K562 (cell line): ENCODE measurements around the gene EFCAB12.
A peak's percentile ranks its signal among the peaks of the same experiment; 100 is the strongest.

Experiments used
- POLR2A ChIP-seq: fragments of 450-650 bp; conservative IDR thresholded peaks from 2 replicates; pipeline ENCODE4 v1.6.1; 2016
- SMARCC2 ChIP-seq: fragments of 450-650 bp; IDR thresholded peaks from 2 replicates; pipeline ENCODE4 v1.6.1; 2017; ENCODE audit warnings: antibody characterized with exemption, moderate library complexity, mild to moderate bottlenecking, low read depth
- TF ChIP-seq, protein P1 (sequence below), 3 experiments: IDR thresholded peaks in 2 of 3; conservative IDR thresholded peaks in 1 of 3; 2 replicates each; pipeline ENCODE4 v1.5.1; 2011 to 2012; ENCODE audit warnings: low read length in 3 of 3, mild to moderate bottlenecking in 3 of 3, control low read depth in 2 of 3, improper control_type of control experiment in 1 of 3, inconsistent platforms in 1 of 3, low read depth in 1 of 3, mixed read lengths in 1 of 3, moderate library complexity in 1 of 3; ENCODE audit not compliant: insufficient read depth in 2 of 3
- TF ChIP-seq, protein P2 (sequence below): fragments of 200-800 bp; sonication (Bioruptor generic); IDR thresholded peaks from 2 replicates; pipeline ENCODE4 v1.6.1; 2017; ENCODE audit warnings: missing genetic modification characterization, missing compliant biosample characterization

DNA sequence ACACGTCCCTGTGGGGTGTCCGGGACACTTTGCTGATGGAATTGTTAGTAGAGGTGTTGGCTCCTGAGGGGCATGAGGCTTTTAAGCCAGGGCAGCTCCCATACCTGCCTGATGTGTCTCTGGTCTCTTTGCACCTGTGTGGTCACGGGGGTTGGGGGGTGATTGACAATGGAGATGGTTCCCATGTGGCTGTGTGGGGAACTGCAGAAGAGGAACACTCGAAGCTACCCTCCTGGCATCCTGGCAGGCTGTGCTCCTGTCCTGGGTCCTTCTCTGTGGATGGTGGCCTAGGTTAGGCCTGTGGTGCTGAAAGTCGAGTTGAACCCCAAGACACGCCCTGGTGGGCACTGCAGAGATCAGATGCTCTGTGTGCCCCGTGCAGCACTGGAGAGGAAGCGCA lies 76.4 kb downstream of the EFCAB12 start:
- TF ChIP-seq, protein P1, sequence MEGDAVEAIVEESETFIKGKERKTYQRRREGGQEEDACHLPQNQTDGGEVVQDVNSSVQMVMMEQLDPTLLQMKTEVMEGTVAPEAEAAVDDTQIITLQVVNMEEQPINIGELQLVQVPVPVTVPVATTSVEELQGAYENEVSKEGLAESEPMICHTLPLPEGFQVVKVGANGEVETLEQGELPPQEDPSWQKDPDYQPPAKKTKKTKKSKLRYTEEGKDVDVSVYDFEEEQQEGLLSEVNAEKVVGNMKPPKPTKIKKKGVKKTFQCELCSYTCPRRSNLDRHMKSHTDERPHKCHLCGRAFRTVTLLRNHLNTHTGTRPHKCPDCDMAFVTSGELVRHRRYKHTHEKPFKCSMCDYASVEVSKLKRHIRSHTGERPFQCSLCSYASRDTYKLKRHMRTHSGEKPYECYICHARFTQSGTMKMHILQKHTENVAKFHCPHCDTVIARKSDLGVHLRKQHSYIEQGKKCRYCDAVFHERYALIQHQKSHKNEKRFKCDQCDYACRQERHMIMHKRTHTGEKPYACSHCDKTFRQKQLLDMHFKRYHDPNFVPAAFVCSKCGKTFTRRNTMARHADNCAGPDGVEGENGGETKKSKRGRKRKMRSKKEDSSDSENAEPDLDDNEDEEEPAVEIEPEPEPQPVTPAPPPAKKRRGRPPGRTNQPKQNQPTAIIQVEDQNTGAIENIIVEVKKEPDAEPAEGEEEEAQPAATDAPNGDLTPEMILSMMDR (IDR thresholded peaks at IDR 0.05 in 2 of 3, conservative IDR thresholded peaks at IDR 0.05 in 1 of 3; ENCODE audit: insufficient read depth in 2 of 3, low read depth in 1 of 3, low read length in 3 of 3) = peak in 1 of 3 experiments; percentile 3; a peak in 1 of 6 replicates
- TF ChIP-seq, protein P2, sequence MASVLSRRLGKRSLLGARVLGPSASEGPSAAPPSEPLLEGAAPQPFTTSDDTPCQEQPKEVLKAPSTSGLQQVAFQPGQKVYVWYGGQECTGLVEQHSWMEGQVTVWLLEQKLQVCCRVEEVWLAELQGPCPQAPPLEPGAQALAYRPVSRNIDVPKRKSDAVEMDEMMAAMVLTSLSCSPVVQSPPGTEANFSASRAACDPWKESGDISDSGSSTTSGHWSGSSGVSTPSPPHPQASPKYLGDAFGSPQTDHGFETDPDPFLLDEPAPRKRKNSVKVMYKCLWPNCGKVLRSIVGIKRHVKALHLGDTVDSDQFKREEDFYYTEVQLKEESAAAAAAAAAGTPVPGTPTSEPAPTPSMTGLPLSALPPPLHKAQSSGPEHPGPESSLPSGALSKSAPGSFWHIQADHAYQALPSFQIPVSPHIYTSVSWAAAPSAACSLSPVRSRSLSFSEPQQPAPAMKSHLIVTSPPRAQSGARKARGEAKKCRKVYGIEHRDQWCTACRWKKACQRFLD = no peak
- no peak for TF ChIP-seq SMARCC2
- no peak for TF ChIP-seq POLR2A
